ENCODE measurements around the gene COL28A1. TPM values are rescaled to one million over a fixed set of nuclear protein-coding genes. Genes with fewer than 3 reads are reported as not detected.

Gene COL28A1
- total RNA-seq, 8 experiments from 2014 or later: 0.10 to 3.4 (median 0.98) TPM; not detected in 1

GRCh38 chr7:7529328-7529727 lies 6.3 kb downstream of the COL28A1 start:
- WGBS, 10 experiments: 33 to 100% (median 94%) methylated on average over 1 to 4 of the region's 4 CpGs; no CpG with 5 or more reads in 3 of the 10 experiments
- ATAC-seq (replicated peaks in 6 of 8): peak in 3 of 8 experiments; percentile 16 to 81 (median 71)
- no peaks in the 10 kb centered on the region for H3K4me1 ChIP-seq (replicated peaks in 1 of 2)
- in situ Hi-C loops (cut with MboI; ENCODE audit: low pct_unique_long_range_greater_than_20kb in 2 of 9, low sequenced_read_pairs in 9 of 9, unreplicated experiment in 9 of 9): loop anchor here in 3 of 9 experiments (25.0 kb wide), 4 partner anchors 92 to 567 kb away; no protein-coding TSS in a partner anchor
- H3K27ac ChIP-seq: no peak overlapping the region
- no peak overlapping the region for H3K4me3 ChIP-seq

DNA sequence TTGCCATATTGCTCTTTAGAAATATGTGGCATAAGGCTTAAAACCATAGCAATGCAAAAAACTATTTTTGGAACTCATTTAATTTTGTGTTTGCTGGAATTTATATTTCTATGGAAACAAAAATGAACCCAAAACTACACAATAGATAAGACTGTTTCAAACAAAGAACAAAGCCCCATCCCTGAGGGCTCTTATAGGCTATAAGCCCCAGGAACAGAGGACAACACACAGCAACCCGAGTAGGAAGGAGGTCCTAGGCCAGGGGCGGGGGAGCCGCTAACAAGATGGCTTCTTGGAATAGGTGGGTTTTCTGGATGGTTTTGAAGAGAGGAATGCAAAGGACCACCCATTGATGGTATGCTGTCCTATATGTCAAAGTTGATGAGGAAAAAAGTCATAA lies 8.6 kb downstream of the COL28A1 start:
- 57 to 100% (median 94%) methylated on average over 1 to 3 of the region's 3 CpGs; no CpG with 5 or more reads in 2 of the 10 experiments for WGBS, 10 experiments
- no peak for ATAC-seq (replicated peaks in 6 of 8)
- H3K4me1 ChIP-seq (replicated peaks in 1 of 2): no peaks in the 10 kb centered on the region
- in situ Hi-C loops (cut with MboI; ENCODE audit: low pct_unique_long_range_greater_than_20kb in 2 of 9, low sequenced_read_pairs in 9 of 9, unreplicated experiment in 9 of 9): loop anchor here in 3 of 9 experiments (25.0 kb wide), 4 partner anchors 90 to 565 kb away; no protein-coding TSS in a partner anchor
- no peak overlapping the region for H3K27ac ChIP-seq
- H3K4me3 ChIP-seq: no peak overlapping the region

- H3K4me3 ChIP-seq: no peak overlapping the region
- 44 to 100% (median 84%) methylated on average over 1 to 2 of the region's 2 CpGs for WGBS, 10 experiments
- H3K4me1 ChIP-seq (replicated peaks in 1 of 2): no peaks in the 10 kb centered on the region
- ATAC-seq (replicated peaks in 6 of 8): no peak
- no peak overlapping the region for H3K27ac ChIP-seq
- in situ Hi-C loops (cut with MboI; ENCODE audit: low pct_unique_long_range_greater_than_20kb in 2 of 9, low sequenced_read_pairs in 9 of 9, unreplicated experiment in 9 of 9): loop anchor here in 3 of 9 experiments (25.0 kb wide), 4 partner anchors 89 to 564 kb away; no protein-coding TSS in a partner anchor
These were observed 9.7 kb downstream of the COL28A1 start for GRCh38 chr7:7526006-7526405.

- Histone ChIP-seq H3K4me3 (no peak overlapping the region), H3K4me1 (replicated peaks in 1 of 2) (no peaks in the 10 kb centered on the region), H3K27ac (no peak overlapping the region)
- no peak for ATAC-seq (replicated peaks in 6 of 8)
- in situ Hi-C loops (cut with MboI; ENCODE audit: low pct_unique_long_range_greater_than_20kb in 2 of 9, low sequenced_read_pairs in 9 of 9, unreplicated experiment in 9 of 9): no loop called here
- 33 to 100% (median 83%) methylated on average over 1 to 3 of the region's 3 CpGs; no CpG with 5 or more reads in 1 of the 10 experiments for WGBS, 10 experiments
These were observed 11.6 kb downstream of the COL28A1 start for GRCh38 chr7:7524121-7524520.

DNA sequence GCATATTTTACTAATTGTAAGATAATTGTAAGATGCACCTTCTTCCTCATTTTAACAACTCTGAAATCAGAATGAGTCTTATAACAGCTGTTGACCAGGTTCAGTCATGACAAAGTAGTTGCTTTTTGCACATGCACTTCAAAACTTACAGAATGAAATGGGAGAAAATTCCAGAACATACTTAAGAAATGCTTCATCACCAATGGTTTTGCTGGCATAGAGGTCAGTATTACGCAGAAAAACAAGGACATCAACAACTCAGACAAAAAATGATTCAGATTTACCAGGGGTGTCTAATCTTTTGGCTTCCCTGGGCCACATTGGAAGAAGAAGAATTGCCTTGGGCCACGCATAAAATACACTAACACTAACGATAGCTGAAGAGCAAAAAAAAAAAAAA lies 13.3 kb downstream of the COL28A1 start:
- in situ Hi-C loops (cut with MboI; ENCODE audit: low pct_unique_long_range_greater_than_20kb in 2 of 9, low sequenced_read_pairs in 9 of 9, unreplicated experiment in 9 of 9): no loop called here
- 83 to 100% (median 92%) methylated on average over 1 to 3 of the region's 3 CpGs; no CpG with 5 or more reads in 2 of the 10 experiments for WGBS, 10 experiments
- Histone ChIP-seq H3K4me1 (replicated peaks in 1 of 2) (peaks cover 0 to 3% of the 10 kb centered on the region in 2 donors), H3K4me3 (no peak overlapping the region), H3K27ac (no peak overlapping the region)
- no peak for ATAC-seq (replicated peaks in 6 of 8)

DNA sequence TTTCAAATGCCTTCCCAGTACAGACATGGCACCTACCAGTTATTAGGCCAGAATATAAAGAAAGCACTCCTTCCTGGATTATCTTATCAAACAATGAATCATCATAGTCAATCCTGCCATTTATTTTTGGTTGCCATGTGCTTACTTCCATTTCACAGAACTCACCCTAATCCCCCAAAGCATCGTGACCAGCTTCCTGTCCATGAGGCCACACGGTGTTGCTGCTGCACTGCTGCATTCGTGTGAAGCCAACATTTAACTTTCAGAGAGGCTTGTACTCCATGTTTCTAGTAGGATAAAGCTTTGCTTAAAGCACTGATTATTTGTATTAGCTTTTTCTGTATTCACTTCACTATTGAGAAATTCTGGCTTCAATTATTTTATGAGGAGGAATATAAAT lies 14.4 kb downstream of the COL28A1 start:
- no peak for ATAC-seq (replicated peaks in 6 of 8)
- H3K4me1 ChIP-seq (replicated peaks in 1 of 2): peaks cover 0 to 4% of the 10 kb centered on the region in 2 donors
- H3K27ac ChIP-seq: no peak overlapping the region
- in situ Hi-C loops (cut with MboI; ENCODE audit: low pct_unique_long_range_greater_than_20kb in 2 of 9, low sequenced_read_pairs in 9 of 9, unreplicated experiment in 9 of 9): no loop called here
- no peak overlapping the region for H3K4me3 ChIP-seq
- 20 to 95% (median 80%) methylated on average over 1 to 3 of the region's 3 CpGs; no CpG with 5 or more reads in 3 of the 10 experiments for WGBS, 10 experiments

- Histone ChIP-seq H3K4me3 (no peak overlapping the region), H3K27ac (no peak overlapping the region), H3K4me1 (replicated peaks in 1 of 2) (peaks cover 0 to 10% of the 10 kb centered on the region in 2 donors)
- in situ Hi-C loops (cut with MboI; ENCODE audit: low pct_unique_long_range_greater_than_20kb in 2 of 9, low sequenced_read_pairs in 9 of 9, unreplicated experiment in 9 of 9): no loop called here
- no peak for ATAC-seq (replicated peaks in 6 of 8)
- WGBS, 10 experiments: 27 to 86% (median 67%) methylated on average over 1 to 2 of the region's 2 CpGs; no CpG with 5 or more reads in 1 of the 10 experiments
These were observed 16.1 kb downstream of the COL28A1 start for GRCh38 chr7:7519528-7519927.

- Histone ChIP-seq H3K4me3 (no peak overlapping the region), H3K27ac (no peak overlapping the region), H3K4me1 (replicated peaks in 1 of 2) (peaks cover 0 to 10% of the 10 kb centered on the region in 2 donors)
- no peak for ATAC-seq (replicated peaks in 6 of 8)
- WGBS, 10 experiments: 40 to 100% (median 89%) methylated on average over 1 to 2 of the region's 2 CpGs; no CpG with 5 or more reads in 1 of the 10 experiments
- in situ Hi-C loops (cut with MboI; ENCODE audit: low pct_unique_long_range_greater_than_20kb in 2 of 9, low sequenced_read_pairs in 9 of 9, unreplicated experiment in 9 of 9): no loop called here
These were observed 16.6 kb downstream of the COL28A1 start for GRCh38 chr7:7519056-7519455.

GRCh38 chr7:7517754-7518153 lies 17.9 kb downstream of the COL28A1 start:
- peak in 1 of 8 experiments; percentile 20 for ATAC-seq (replicated peaks in 6 of 8)
- in situ Hi-C loops (cut with MboI; ENCODE audit: low pct_unique_long_range_greater_than_20kb in 2 of 9, low sequenced_read_pairs in 9 of 9, unreplicated experiment in 9 of 9): no loop called here
- H3K4me1 ChIP-seq (replicated peaks in 1 of 2): peaks cover 0 to 10% of the 10 kb centered on the region in 2 donors
- no peak overlapping the region for H3K27ac ChIP-seq
- WGBS, 10 experiments: 0 to 83% (median 44%) methylated on average over 1 to 3 of the region's 3 CpGs; no CpG with 5 or more reads in 1 of the 10 experiments
- H3K4me3 ChIP-seq: no peak overlapping the region

- 0 to 100% (median 59%) methylated on average over 1 of the region's 1 CpG; no CpG with 5 or more reads in 2 of the 10 experiments for WGBS, 10 experiments
- Histone ChIP-seq H3K27ac (no peak overlapping the region), H3K4me1 (replicated peaks in 1 of 2) (peaks cover 0 to 10% of the 10 kb centered on the region in 2 donors), H3K4me3 (no peak overlapping the region)
- in situ Hi-C loops (cut with MboI; ENCODE audit: low pct_unique_long_range_greater_than_20kb in 2 of 9, low sequenced_read_pairs in 9 of 9, unreplicated experiment in 9 of 9): no loop called here
- no peak for ATAC-seq (replicated peaks in 6 of 8)
These were observed 19.0 kb downstream of the COL28A1 start for GRCh38 chr7:7516662-7517061.

DNA sequence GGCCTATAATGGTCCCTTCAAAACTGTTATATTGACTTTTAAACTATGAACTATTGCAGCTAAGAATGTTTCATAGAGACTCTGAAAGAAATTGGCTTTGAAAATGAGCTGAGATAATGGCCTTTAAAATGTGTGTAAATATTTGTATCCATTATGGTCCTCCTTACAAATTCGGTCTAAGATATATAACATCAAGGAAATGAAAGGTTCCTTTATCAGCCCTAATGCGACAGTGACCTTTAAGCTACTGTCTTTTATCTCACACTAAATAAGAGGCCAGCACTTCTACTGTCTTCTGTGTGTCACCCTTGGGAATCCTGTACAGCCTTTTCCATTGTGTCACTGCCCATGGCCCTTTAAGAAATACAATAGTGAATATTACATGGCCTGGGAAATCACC lies 19.5 kb downstream of the COL28A1 start:
- Histone ChIP-seq H3K4me1 (replicated peaks in 1 of 2) (peaks cover 0 to 12% of the 10 kb centered on the region in 2 donors), H3K27ac (no peak overlapping the region), H3K4me3 (no peak overlapping the region)
- peak in 2 of 8 experiments; percentile 24 to 25 for ATAC-seq (replicated peaks in 6 of 8)
- in situ Hi-C loops (cut with MboI; ENCODE audit: low pct_unique_long_range_greater_than_20kb in 2 of 9, low sequenced_read_pairs in 9 of 9, unreplicated experiment in 9 of 9): no loop called here
- WGBS, 10 experiments: 50 to 80% (median 73%) methylated on average over 1 to 2 of the region's 2 CpGs; no CpG with 5 or more reads in 1 of the 10 experiments

DNA sequence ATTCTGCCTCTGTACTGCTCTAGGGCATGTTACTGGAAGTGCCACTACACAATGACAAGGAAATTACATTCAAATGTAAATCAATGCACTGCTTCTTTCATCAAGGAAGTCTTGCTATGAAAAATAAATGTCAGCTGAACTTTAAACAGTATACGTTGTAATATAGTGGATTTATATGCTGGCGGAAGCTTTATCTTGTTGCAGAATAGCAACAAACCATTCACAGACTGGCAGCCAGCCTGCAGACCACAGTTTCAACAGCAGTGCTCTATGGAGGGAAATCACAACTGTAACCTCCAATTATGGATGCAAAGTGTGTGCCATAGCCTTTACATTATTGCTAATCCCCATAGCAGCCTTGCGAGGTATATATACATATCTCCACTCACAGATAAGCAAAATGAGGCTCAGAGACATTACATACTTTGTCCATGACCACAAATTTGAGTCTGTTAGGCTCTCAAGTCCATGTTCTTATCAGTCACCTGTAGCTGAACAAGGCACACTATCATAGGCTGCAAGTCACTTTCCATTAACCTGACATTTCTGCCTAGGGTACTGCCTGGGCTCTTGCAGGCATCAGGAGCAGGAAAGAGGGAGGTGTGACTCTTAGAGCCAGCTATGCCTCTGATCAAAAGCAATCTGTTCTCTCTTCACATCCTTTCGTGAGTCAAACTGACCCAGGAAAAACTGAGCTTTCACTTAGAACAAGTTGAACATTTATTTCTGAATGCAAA lies 22.6 kb downstream of the COL28A1 start:
- Histone ChIP-seq H3K27ac (no peak overlapping the region), H3K4me1 (replicated peaks in 1 of 2) (peaks cover 0 to 15% of the 10 kb centered on the region in 2 donors), H3K4me3 (no peak overlapping the region)
- peak in 2 of 8 experiments; percentile 29 to 36 for ATAC-seq (replicated peaks in 6 of 8)
- in situ Hi-C loops (cut with MboI; ENCODE audit: low pct_unique_long_range_greater_than_20kb in 2 of 9, low sequenced_read_pairs in 9 of 9, unreplicated experiment in 9 of 9): no loop called here
- WGBS, 10 experiments: 0 to 100% (median 63%) methylated on average over 1 to 4 of the region's 4 CpGs; no CpG with 5 or more reads in 1 of the 10 experiments

- WGBS, 10 experiments: 4 to 100% (median 73%) methylated on average over 1 to 3 of the region's 3 CpGs
- in situ Hi-C loops (cut with MboI; ENCODE audit: low pct_unique_long_range_greater_than_20kb in 2 of 9, low sequenced_read_pairs in 9 of 9, unreplicated experiment in 9 of 9): no loop called here
- Histone ChIP-seq H3K4me3 (no peak overlapping the region), H3K27ac (no peak overlapping the region), H3K4me1 (replicated peaks in 1 of 2) (peaks cover 3 to 15% of the 10 kb centered on the region in 2 donors)
- no peak for ATAC-seq (replicated peaks in 6 of 8)
These were observed 24.9 kb downstream of the COL28A1 start for GRCh38 chr7:7510794-7511193.

Measured in motor neuron (in vitro differentiated cells).